ENCODE results near the gene NMNAT3. TPM values are rescaled to one million over a fixed set of nuclear protein-coding genes. Genes with fewer than 3 reads are reported as not detected.

Gene NMNAT3
- total RNA-seq, 2 donors from 2014 or later, result 1.2 to 1.6 TPM

DNA sequence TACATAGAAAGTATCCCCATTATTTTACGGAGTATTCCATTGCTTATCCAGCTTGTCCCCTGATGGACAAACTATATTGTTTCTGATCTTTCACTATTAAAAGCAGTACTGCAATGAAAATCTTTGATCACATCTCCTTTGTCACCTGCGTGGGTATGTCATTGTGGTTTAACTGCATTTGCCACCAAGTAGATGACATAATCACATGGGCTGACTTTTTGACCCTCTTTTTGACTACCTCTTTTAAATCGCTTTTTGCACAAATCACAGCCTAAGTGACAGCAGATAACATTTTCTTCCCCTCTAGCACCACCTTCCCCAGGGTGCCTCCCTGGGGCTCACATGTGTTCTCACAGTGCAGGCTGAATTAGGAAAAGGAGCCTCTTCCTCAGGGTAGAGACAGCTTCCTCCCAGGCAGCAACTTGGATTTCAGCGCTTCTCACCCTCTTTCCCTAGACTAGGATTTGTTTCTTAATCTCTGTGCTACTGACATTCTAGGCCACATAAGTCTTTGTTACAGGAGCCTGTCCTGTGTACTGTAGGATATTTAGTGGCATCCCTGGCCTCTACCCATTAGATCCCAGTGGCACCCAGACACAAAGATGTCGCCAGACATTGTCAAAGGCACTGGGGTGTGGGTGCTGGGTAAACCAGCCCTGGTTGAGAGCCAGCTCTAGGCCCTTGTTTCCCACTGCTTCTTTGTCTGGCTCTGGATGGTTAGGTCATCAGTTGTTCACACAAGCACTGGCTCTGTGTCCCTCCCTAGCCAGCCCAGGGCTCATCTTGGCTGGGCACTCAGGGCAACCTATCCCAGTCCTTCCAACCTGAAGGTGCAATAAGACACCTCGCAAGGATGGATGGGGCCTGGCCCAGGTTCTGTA, 136.9 kb downstream of the NMNAT3 start:
- DNase-seq, result peak; percentile 61
- WGBS, 2 experiments (ENCODE audit: insufficient coverage in 1 of 2, insufficient read length in 1 of 2), result 73 to 83% methylated on average over 2 to 6 of the region's 6 CpGs
- H3K36me3 ChIP-seq (ENCODE audit: control insufficient read depth, insufficient read depth, low read length), result peaks cover 12% of the 10 kb centered on the region
- H3K9me3 Mint-ChIP-seq, result peaks cover 2% of the 10 kb centered on the region
- peaks cover 3% of the 10 kb centered on the region for H3K4me1 ChIP-seq (ENCODE audit: control insufficient read depth, insufficient read depth, low read length)
- H3K9me3 ChIP-seq (ENCODE audit: control insufficient read depth, low read length), result no peaks in the 10 kb centered on the region
- H3K4me3 ChIP-seq (ENCODE audit: low read length), result peak overlapping the region; percentile 87
- peak overlapping the region; percentile 78 for H3K27ac ChIP-seq (ENCODE audit: low read depth, low read length)
- H3K9ac ChIP-seq (ENCODE audit: extremely low read depth, low read length, poor library complexity, severe bottlenecking), result no peak overlapping the region
- peaks cover 4% of the 10 kb centered on the region for H3K36me3 Mint-ChIP-seq (ENCODE audit: low read depth)
- H3K27me3 Mint-ChIP-seq (ENCODE audit: insufficient read depth), result peaks cover 14% of the 10 kb centered on the region
- peaks cover 28% of the 10 kb centered on the region for H3K4me1 Mint-ChIP-seq
- no peaks in the 10 kb centered on the region for H3K27me3 ChIP-seq (ENCODE audit: control insufficient read depth, insufficient read depth, low read length, poor library complexity, severe bottlenecking)
- TF ChIP-seq CTCF (conservative IDR thresholded peaks at IDR 0.05), result no peak
- H3K4me3 Mint-ChIP-seq, result peak overlapping the region; percentile 75
- peak overlapping the region; percentile 22 for H3K27ac Mint-ChIP-seq

DNA sequence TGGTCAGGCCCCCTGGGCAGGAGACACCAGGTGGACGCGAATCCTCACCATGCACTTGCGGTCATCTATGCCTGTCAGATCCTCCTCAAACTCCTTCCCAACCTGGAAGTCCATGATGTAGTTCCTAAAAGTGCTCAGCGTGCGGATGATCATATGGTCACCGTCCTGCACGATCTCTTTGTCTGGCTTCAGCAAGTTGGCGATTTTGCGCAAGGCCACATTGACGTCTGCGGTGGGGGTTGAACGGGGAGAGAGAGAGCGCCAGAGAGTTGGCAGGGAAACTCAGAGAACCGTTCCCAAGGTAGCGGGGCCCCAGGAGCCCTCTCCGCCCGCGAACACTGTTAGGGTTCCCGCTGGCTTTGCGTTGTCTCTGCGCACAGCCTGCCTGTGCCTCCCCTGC, 139.0 kb downstream of the NMNAT3 start:
- H3K4me3 Mint-ChIP-seq, result peak overlapping the region; percentile 75
- peaks cover 14% of the 10 kb centered on the region for H3K27me3 Mint-ChIP-seq (ENCODE audit: insufficient read depth)
- Histone ChIP-seq H3K4me1 (ENCODE audit: control insufficient read depth, insufficient read depth, low read length) (peaks cover 13% of the 10 kb centered on the region), H3K9ac (ENCODE audit: extremely low read depth, low read length, poor library complexity, severe bottlenecking) (peak overlapping the region; percentile 92), H3K9me3 (ENCODE audit: control insufficient read depth, low read length) (no peaks in the 10 kb centered on the region), H3K27ac (ENCODE audit: low read depth, low read length) (peak overlapping the region; percentile 95), H3K36me3 (ENCODE audit: control insufficient read depth, insufficient read depth, low read length) (peaks cover 15% of the 10 kb centered on the region), H3K27me3 (ENCODE audit: control insufficient read depth, insufficient read depth, low read length, poor library complexity, severe bottlenecking) (no peaks in the 10 kb centered on the region), H3K4me3 (ENCODE audit: low read length) (peak overlapping the region; percentile 87)
- DNase-seq, result peak; percentile 72
- no peak overlapping the region for H3K27ac Mint-ChIP-seq
- H3K9me3 Mint-ChIP-seq, result no peaks in the 10 kb centered on the region
- 40 to 54% methylated on average over 9 to 21 of the region's 21 CpGs for WGBS, 2 experiments (ENCODE audit: insufficient coverage in 1 of 2, insufficient read length in 1 of 2)
- peaks cover 39% of the 10 kb centered on the region for H3K4me1 Mint-ChIP-seq
- peaks cover 4% of the 10 kb centered on the region for H3K36me3 Mint-ChIP-seq (ENCODE audit: low read depth)
- no peak for TF ChIP-seq CTCF (conservative IDR thresholded peaks at IDR 0.05)

GRCh38 chr3:139537795-139538621, 139.8 kb downstream of the NMNAT3 start:
- peaks cover 13% of the 10 kb centered on the region for H3K4me1 ChIP-seq (ENCODE audit: control insufficient read depth, insufficient read depth, low read length)
- no peak overlapping the region for H3K27ac ChIP-seq (ENCODE audit: low read depth, low read length)
- no peak overlapping the region for H3K9ac ChIP-seq (ENCODE audit: extremely low read depth, low read length, poor library complexity, severe bottlenecking)

More at GRCh38 chr3:139537795-139538621, 139.8 kb downstream of the NMNAT3 start:
- peaks cover 42% of the 10 kb centered on the region for H3K4me1 Mint-ChIP-seq
- peak; percentile 61 for DNase-seq
- H3K4me3 ChIP-seq (ENCODE audit: low read length), result no peak overlapping the region
- peak overlapping the region; percentile 75 for H3K4me3 Mint-ChIP-seq
- WGBS, 2 experiments (ENCODE audit: insufficient coverage in 1 of 2, insufficient read length in 1 of 2), result 90 to 95% methylated on average over 1 to 5 of the region's 5 CpGs
- no peak overlapping the region for H3K27ac Mint-ChIP-seq
- no peak for TF ChIP-seq CTCF (conservative IDR thresholded peaks at IDR 0.05)
- H3K27me3 Mint-ChIP-seq (ENCODE audit: insufficient read depth), result peaks cover 14% of the 10 kb centered on the region
- peaks cover 4% of the 10 kb centered on the region for H3K36me3 Mint-ChIP-seq (ENCODE audit: low read depth)
- H3K36me3 ChIP-seq (ENCODE audit: control insufficient read depth, insufficient read depth, low read length), result peaks cover 15% of the 10 kb centered on the region
- H3K9me3 Mint-ChIP-seq, result no peaks in the 10 kb centered on the region
- no peaks in the 10 kb centered on the region for H3K27me3 ChIP-seq (ENCODE audit: control insufficient read depth, insufficient read depth, low read length, poor library complexity, severe bottlenecking)
- no peaks in the 10 kb centered on the region for H3K9me3 ChIP-seq (ENCODE audit: control insufficient read depth, low read length)
